NCI-H82 (cell line): ENCODE measurements around the gene BRF1.

Experiments used
- DNase-seq: peaks from one replicate; lab custom pipeline; 2025; lab: John Stamatoyannopoulos, UW

The BRF1 gene

DNA sequence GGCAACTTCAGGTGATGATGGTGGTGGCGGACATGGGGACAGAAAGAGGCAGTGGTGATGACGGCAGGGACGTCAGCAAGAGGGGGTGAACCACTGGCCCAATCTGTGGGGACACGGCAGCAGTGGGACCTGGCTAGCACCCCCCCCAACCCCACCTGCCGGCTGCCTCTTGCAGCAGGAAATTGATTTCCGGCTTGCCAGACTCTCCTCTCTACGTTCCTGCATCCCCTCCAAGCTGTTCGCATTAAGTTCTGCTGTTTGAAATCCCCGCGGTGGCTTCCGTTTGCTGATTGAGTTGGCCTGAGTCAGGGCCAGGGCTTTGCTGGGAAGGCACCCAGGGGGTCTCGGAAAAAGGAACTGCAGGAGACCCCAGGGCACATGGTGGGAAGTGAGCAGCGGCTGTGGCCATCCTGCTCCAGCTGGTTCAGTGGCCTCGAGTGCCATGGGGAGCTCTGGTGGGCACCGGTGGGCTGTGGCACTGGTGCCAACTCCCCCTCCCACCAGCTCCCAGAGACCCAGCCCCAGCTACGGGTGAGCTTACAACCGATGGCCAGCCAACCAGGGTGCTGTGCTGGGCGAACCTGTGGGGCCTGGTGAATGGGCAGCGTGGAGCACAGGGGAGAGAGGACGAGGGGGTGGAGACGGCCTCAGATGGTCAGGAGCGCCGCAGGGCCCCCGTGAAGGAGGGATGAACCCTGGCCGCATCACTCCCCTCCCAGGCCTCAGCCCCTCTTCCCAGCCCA, 105.1 kb downstream of the BRF1 start:
- peak; percentile 37 for DNase-seq

DNA sequence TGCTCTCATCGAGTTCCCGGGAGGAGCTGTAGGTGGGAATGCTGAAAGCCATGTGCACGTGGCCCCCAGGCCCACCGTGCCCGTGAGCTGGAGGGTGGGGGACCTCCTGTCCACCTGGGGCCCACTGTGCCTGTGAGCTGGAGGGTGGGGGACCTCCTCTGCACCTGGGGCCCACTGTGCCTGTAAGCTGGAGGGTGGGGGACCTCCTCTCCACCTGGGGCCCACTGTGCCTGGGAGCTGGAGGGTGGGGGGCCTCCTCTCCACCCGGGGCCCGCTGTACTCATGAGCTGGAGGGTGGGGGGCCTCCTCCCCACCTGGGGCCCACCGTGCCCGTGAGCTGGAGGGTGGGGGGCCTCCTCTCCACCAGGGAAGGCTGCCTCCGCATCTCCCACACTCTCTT, 105.8 kb downstream of the BRF1 start:
- no peak for DNase-seq

DNA sequence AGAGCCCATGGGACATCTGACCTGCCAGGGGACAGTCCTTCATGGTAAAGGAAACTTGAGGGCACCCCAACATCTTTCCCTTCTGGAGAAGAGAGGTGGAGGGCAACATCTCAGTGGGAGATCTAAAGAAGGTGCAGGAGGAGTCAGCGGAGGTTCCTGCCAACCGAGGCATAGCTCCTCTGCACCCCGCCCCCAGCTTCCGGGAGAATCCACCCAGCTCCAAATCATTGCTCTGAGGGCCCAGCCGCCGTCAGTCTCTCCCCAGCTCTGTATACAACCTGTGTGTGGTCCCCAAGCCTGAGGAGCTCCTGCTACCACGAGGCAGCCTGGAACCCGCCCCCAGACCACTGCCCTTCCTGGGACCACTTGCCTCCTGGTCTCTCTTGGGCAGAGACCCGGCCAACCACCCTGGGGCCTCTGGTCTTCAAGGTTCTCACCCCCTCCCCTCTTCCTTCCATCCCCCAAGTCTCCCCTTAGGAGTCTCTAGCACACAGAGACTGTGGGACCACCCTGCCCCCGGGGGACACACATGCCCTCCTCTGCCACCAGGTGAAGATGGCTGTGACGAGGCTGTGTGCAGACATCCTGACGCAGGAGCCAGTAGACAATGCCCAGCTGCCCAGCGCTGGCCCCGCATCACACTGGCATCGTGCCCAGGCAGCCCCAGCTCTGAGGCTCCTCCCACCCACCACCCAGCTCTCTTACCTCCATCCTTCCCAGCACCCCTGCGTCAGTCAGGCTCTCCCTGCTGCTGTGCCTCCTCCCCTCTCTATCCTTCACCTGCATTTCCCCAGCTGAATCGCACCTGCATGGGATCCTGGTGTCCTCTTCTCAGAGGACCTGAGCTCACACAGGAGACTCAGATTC, 106.7 kb downstream of the BRF1 start:
- no peak for DNase-seq

DNA sequence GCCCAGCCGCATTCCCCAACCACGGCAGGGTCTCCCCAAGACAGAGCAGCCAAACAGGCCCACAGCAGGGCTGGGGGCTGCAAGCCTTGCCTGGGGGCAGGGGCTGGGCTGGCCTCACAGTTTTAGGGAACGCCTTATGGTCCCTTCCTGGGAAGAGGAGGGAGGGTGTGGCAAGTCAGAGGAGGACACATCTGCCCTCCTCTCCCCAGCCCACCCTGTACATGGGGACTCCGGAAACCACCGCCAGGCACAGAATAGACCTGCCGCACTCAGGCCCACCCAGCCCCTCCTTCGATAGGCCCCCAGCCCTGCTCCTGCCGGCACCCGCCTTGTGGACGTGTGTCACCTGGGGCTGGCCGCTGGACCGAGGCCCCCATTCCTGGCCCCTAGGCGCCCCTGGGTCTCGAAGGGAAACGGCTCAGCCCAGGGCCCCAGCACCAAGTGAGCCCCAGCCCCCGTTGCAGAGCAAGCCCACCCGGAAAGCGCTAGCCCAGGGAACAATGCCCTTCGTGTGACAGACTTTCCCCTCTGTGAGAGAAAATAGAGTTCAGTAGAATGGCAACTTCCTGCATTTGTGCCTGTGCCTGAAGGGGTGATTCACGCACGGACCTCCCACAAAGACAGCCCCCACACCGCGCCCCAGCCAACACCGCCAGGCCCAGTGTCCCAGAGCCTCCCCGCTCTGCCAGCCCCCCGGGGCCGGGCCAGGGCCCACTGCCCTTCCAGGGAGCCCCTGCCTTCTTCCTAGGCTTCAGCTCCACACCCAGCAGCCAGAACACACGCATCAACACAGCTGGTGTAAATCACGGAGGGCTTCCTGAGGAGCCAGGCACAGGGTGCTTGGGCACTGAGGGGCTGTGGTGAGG, 107.7 kb downstream of the BRF1 start:
- DNase-seq = no peak

DNA sequence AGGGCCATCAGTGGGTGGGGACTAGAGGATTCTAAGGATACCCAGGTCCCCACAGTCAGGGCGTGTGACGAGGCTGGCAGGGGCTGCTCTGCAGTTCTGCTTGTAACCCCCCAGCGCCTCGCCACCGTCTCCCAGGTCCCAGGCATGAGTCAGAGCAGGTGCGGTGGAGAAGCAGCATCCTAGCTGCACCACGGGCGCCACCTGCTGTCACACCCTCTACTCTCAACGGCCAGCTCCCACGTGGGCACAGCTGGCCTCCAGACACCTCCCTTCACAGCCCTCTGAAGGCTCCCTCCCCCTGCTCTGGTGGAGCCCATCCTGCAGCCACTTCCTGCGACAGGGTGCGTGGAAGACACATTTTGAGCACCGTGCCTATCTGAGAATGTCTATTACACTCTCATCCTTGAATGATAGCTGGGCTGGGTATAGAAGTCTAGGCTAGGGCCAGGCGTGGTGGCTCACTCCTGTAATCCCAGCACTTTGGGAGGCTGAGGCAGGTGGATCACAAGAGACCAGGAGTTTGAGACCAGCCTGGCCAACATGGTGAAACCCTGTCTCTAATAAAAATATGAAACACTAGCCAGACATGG, 112.8 kb downstream of the BRF1 start:
- DNase-seq = peak; percentile 45

DNA sequence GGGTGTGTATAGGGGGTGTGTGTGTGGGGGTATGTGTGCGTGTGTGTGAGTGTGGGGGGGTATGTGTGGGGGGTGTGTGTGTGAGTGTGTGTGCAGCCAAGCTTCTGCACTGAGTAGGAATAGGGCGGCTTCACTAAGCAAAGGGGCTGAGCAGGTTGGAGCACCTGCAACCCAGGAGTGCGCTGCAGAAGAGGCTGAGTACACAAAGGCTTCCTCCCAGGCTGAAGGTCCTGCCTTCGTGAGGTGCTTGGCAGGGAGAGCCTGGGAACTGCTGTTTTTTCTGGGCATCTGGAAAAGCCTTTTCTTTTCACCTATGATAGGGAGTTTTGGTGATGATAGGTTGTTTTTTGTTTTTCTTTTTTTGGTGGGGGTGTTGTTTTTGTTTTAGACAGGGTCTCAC, 113.7 kb downstream of the BRF1 start:
- DNase-seq = no peak

DNA sequence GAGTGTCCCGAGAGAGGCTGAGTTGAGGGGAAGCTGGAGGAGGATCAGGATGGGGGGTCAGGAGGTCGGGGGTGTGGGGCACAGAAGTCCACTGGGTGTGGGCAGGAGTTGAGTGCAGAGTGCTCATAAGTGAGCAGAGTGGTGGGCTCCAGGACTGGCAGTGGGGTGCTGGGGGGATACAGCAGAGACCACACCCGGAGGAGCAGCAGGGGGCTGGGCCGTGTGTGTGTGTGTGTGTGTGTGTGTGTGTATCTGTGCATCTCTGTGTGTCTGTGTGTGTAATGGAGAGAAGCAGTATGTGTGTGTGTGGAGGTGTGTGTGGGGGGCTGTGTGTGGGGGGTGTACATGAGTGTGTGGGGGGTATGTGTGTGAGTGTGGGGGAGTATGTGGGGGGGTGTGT, 114.8 kb downstream of the BRF1 start:
- no peak for DNase-seq

DNA sequence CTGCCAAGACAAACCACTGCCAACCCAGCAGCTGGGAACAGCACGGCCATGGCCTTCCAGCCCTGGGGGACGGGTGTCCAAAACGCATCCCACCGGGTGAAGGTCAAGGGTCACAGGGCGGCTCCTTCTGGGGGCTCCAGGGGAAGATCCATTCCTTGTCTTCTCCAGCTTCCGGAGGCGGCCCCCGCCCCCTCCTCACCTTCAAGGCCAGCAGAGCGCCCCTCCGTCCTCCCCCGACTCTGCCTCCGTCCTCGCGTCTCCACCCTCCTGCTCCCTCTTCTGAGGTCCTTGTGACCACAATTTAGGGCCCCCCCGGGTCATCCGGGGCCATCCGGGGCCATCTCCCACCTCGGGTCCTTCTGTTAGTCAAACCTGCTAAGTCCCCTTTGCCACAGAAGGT, 115.8 kb downstream of the BRF1 start:
- DNase-seq = no peak

DNA sequence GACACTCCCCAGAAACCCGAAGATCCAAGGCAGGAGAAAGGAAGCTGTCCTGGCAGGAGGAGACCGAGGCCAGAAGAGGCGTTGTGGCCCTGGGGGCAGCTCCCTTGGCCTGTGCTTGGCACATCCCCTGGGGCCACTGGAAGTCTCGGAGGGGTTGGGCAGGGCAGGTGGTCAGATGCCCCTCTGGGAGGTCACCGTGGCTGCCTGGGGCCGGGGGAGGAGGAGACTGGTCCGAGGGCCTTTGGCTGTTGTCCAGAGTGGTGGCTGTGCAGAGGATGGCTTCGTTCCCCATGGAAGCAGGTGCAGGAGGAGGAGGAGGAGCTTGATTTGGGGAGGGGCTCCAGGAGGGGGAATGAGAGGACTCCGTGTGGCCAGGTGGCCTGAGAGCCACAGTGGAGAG, 116.3 kb downstream of the BRF1 start:
- no peak for DNase-seq

DNA sequence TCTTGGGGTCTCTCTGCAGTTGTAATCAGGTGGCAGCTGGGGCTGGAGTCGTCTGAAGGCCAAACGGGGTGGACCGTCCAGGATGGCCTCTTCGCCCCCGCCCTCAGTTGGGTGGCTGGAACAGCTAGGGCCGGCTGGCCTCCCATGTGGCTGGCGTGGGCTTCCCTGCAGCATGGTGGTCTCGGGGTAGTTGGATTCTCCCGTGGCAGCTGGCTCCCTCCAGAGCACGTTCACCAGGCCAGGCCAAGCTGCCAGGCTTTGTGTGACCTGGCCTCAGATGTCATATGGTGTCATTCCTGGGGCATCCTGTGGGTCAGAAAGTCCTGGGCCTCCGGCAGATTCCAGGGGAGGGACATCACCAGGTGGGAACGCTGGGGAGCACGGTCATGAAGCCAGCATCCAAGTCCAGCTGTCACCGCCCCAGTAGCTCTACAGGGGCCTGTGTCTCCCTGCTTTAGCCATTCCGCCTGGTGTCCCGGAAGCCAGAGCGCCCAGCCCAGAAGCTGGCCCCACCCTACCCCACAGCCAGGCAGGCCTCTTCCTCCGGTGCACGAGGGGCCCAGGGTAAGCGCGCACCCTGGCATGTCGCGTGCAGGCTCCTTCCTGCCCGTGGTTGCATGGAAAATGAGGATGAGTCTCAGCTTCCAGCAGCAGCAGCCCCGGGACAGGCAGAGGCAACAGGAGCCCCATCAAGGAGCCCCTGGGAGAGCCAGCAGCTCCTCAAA, 118.3 kb downstream of the BRF1 start:
- DNase-seq = no peak

DNA sequence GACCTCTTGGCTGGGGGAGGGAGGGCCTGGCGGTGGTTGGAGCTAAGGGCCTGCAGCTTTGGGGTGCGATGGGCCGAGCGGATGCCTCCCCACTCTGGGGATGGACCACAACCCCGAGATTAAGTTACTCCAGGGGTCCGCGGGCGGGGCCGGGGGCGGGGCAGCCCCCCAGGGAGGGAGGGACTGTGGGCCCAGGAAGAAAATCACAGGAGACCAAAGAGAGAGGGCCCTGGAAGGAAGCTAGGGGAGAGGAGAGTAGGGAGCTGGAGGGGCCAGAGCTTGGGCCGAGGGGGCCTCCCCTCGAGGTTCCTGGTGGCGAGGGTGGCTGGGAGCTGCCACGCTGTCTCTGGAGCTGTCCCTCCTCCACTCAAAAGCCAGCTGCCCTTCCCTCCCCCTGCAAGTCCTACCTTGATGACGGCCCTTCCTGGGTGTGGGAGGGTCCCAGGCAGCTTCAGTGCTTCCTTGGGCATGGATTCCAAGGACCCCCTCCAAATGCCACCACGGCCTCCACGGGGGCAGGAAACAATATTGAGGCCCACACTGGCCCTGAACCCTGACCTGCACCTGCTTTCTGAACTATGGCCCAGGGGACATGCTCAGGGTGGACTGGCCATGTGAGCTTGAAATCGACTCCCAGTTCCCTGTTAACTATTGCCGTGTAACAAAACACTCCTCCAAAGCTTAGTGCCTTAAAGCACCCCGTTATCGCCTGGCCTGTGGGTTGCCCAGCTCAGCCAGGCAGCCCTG, 119.1 kb downstream of the BRF1 start:
- DNase-seq = no peak

DNA sequence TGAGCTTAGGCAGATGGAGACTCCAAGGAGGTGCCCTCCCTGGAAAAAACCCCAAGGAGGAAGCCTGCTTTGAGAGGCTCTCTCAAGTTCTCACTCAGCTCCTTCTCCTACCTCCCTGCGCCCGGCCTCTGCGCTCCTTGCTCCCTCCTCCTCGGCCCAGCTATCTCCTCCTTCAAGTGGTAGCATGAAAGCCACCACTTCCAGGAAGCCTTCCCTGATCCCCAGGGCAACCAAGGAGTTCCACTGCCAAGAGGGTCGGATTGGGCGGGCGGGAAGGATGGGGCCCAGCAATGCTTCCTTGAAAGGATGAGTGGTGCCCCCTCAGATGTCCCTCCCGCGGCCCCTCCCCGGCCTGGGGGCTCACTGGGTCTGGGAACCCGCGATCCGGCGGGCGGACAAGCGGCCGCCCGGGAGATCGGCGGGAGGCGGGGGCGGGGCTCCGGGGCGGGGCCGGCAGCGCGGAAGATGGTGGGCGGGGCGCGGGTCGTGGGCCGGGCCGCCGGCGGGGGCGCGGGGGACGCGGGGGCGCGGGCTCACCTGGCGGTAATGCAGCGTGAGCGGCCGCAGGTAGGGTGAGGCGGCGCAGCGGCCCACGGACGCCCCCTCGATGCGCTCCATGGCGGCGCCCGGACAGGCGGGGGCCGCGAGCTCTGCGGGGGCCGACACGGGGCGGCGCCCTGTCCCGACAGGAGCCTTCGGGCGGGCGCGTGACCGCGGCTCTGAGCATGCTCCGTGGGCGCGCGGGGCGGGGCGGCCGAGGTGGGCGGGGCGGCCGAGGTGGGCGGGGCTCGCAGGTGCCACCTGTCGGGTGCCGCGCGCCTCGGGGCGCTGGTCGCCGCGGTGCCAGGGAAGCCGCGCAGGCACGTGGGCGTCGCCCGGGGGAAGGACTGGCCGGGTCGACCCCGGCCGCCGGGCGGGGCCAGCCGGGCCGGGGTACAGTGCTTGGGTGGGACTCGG, 119.9 kb downstream of the BRF1 start, which contains the start of gene NUDT14:
Gene NUDT14, minus strand, starts transcription at position 721 of the 957 bp plus-strand sequence. Its CDS starts 103 bp downstream, at position 618.
- peak; percentile 60 for DNase-seq

DNA sequence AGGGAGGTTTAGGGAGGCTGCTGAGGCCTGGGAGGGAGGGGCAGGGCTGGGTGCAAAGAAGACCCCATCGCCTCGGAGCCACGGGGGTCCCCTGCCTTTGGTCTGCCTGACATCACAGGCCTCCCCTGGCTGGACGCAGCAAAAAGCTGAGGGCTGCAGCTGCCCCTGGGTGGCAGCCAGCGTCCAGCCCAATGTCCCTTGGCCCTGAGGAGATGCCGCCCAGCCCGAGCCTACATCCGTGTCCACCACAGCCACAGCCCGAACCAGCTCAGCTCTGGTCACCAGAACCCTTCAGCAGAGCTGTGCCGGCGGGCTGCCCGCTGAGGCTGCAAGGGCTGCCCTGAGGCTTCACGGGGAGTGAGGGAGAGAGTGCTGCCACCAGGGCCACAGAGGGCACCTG, 121.6 kb downstream of the BRF1 start:
- no peak for DNase-seq

DNA sequence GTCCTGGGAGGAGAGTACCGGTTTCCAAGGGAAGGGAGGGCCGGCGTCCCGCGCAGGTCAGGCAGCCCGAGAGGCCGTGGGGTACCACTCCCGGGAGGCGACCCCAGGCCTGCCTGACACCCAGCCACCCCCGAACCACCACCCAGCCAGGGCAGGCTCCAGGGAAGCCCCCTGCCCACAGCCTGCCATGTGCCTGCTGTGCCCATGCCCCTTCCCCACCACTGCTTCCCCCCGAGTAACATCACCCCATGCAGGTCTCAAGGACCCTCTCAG, 122.0 kb downstream of the BRF1 start:
- no peak for DNase-seq

DNA sequence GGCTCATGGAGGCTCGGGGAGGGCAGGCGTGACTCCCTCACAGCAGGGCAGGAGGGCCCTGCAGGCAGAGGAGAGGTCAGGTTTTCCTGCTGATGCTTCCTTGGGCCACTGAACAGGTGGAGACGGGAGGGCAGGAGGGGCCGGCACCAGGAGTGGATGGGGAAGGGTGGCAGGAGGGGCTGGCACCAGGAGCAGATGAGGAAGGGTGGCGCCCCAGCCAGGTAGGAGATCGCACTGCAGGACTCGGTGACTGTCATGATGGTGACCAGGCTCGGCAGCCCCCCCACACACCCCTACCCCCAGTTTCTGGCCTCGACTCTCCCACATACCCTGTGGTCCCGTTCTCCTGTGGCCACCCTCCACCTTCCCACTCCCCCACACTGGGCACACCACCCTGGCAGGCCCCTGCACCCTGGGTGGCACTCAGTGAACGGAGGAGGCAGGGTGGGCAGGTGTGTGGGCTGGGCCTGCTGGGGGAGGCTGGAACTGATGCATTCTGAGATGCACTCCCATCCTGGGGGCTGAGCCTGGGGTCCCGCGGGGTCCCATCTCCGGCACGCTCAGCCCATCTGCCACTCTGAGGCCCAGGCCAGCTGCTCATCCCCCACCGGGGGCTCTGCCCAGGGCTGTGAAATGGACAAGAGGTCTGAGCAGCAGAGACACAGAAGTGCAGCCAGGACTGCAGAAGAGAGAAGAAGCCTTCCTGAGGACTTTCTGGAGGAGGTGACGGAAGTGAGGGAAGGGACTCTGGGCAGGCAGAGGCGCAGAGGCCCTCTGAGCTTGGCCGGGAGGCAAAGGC, 122.5 kb downstream of the BRF1 start:
- DNase-seq = no peak

DNA sequence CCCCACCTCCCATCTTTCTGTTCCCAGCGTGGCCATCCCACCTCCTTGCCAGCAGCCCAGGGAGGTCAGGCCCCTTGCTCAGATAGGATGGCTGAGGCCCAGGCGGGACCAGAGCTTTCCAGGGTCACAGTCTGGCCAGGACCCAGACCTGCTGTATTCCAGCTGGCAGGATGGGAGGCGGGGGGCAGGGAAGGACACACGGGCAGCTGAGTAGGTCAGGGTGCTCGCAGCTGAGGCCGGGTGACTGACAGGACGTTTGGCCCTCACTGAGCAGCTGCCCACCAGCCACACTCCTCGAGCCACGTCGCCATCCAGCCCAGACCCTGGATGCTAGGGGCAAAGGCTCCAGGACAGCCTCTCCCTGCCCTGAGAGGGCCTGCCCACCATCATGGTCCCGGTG, 123.7 kb downstream of the BRF1 start:
- DNase-seq = no peak

DNA sequence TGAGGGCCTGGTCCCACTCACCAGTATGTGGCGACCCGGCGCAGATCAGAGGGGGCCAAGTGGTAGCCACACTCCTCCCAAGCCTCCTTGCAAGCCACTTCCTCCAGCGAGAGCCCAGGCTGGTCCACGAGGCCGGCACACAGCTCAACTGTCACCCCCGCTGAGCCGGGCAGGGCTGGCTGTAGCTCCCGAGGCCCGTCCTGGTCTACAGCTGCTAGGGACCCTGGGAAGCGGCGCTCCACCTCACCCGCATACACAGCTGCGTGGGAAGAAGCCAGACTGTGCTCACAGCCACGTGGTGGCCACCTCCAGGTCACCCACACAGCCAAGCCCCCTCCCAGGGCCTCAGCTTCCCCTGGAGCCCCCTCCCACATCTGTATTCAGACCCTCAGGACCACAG, 124.3 kb downstream of the BRF1 start:
- DNase-seq = no peak
